ENCODE results near the gene GAD1.

GAD1 gene

DNA sequence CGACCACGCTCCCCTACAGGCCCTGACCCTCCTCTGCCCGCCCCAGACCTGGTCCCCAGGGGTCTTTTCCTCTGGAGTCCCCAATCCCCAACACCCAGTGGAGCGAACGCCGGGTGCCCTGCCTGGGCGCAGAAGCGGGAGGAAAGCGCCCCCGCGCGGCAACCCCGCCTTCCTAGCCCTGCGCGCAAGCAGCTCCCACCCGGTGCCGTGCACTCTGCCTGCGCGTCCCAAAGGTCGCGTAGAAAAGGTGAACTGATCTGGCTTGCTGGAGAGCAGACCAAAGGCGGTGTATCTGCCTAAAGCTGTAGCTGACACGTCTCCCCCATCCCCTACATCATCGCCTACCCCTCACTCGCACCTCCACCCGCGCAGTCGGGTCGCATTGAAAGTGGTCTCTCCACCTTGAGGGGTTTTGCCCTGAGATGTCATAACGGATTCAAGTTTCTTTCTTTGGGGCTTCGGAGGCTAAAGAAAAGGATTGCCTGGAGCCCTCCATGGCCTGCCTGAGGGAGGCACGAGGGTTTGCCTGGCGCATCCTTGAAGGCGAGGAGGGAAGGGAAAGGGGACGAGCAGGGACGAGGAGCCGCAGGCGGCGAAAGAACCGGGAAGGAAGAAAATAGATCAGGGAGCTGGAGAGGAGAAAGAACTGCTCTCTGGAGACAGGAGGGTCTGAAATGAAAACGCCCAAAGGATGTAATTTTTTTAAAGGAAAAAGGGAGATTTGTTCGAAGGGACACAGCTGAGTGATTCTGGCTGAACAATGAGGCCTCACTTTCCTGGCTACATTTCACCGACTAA, 5.8 kb downstream of the GAD1 start:
- Mint-ChIP-seq H3K9me3 (peaks cover 0 to 2% of the 10 kb centered on the region in 2 donors), H3K36me3 (peaks cover 10 to 11% of the 10 kb centered on the region in 2 donors), H3K4me1 (peaks cover 36 to 65% of the 10 kb centered on the region in 2 donors), H3K27ac (peak overlapping the region; percentile 67), H3K4me3 (peak overlapping the region; percentile 66 to 70), H3K27me3 (peaks cover 75 to 95% of the 10 kb centered on the region in 2 donors)
- DNase-seq (no peak), ATAC-seq (replicated peaks) (peak; percentile 48 to 56)

GRCh38 chr2:170823088-170823897, 6.6 kb downstream of the GAD1 start:
- H3K9me3 Mint-ChIP-seq: peaks cover 0 to 2% of the 10 kb centered on the region in 2 donors
- peak; percentile 31 to 36 for ATAC-seq (replicated peaks)
- no peak for DNase-seq

DNA sequence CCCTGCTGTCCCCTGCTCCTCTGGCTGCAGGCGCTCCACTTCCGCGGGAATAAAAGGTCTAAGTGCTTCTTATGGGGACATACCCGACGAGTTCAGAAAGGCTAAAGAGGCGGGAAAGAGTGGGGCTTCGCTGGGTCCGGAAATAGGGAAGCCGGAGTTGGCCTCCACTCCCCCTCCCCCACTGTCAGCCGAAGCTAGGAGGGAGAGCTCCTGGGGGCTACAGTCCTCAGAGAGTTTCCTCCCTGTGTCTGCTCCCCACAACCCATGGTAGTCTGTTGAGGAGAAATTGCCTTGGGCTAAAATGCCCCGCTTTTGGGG, 7.2 kb downstream of the GAD1 start:
- DNase-seq (no peak), ATAC-seq (replicated peaks) (no peak)
- peaks cover 2 to 3% of the 10 kb centered on the region in 2 donors for H3K9me3 Mint-ChIP-seq
- H3K4me3 Mint-ChIP-seq: peak overlapping the region in 1 of 2 donors; percentile 22
- no peak overlapping the region for H3K27ac Mint-ChIP-seq
- peaks cover 10% of the 10 kb centered on the region in 2 donors for H3K36me3 Mint-ChIP-seq
- peaks cover 26 to 53% of the 10 kb centered on the region in 2 donors for H3K4me1 Mint-ChIP-seq
- peaks cover 78 to 95% of the 10 kb centered on the region in 2 donors for H3K27me3 Mint-ChIP-seq

More at GRCh38 chr2:170823088-170823897, 6.6 kb downstream of the GAD1 start:
- Mint-ChIP-seq H3K4me1 (peaks cover 32 to 58% of the 10 kb centered on the region in 2 donors), H3K27ac (peak overlapping the region; percentile 67), H3K4me3 (peak overlapping the region; percentile 10 to 66), H3K27me3 (peaks cover 78 to 95% of the 10 kb centered on the region in 2 donors), H3K36me3 (peaks cover 10 to 11% of the 10 kb centered on the region in 2 donors)

- no peak overlapping the region for H3K27ac Mint-ChIP-seq
- H3K36me3 Mint-ChIP-seq: peaks cover 10 to 13% of the 10 kb centered on the region in 2 donors
- H3K27me3 Mint-ChIP-seq: peaks cover 79 to 95% of the 10 kb centered on the region in 2 donors
- no peak overlapping the region for H3K4me3 Mint-ChIP-seq
- peaks cover 25 to 47% of the 10 kb centered on the region in 2 donors for H3K4me1 Mint-ChIP-seq
- peaks cover 2 to 6% of the 10 kb centered on the region in 2 donors for H3K9me3 Mint-ChIP-seq
- ATAC-seq (replicated peaks): no peak
- no peak for DNase-seq
Observed at GRCh38 chr2:170824526-170825015, 7.9 kb downstream of the GAD1 start.

GRCh38 chr2:170827841-170828532, 11.3 kb downstream of the GAD1 start:
- peaks cover 77 to 90% of the 10 kb centered on the region in 2 donors for H3K27me3 Mint-ChIP-seq
- peaks cover 0 to 6% of the 10 kb centered on the region in 2 donors for H3K36me3 Mint-ChIP-seq
- H3K4me1 Mint-ChIP-seq: peaks cover 1 to 15% of the 10 kb centered on the region in 2 donors
- peaks cover 0 to 6% of the 10 kb centered on the region in 2 donors for H3K9me3 Mint-ChIP-seq
- H3K4me3 Mint-ChIP-seq: no peak overlapping the region
- H3K27ac Mint-ChIP-seq: no peak overlapping the region
- no peak for DNase-seq
- ATAC-seq (replicated peaks): no peak

DNA sequence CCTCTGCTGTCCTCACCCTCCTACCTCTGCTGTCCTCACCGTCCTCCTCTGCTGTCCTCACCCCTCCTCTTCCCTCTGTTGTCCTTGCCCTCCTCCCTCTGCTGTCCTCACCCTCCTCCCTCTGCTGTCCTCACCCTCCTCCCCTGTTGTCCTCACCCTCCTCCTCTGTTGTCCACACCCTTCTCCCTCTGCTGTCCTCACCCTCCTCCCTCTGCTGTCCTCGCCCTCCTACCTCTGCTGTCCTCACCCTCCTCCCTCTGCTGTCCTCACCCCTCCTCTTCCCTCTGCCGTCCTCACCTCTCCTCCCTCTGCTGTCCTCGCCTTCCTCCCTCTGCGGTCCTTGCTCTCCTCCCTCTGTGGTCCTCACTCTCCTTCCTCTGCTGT, 11.8 kb downstream of the GAD1 start:
- Mint-ChIP-seq H3K36me3 (peaks cover 0 to 6% of the 10 kb centered on the region in 2 donors), H3K9me3 (peaks cover 0 to 6% of the 10 kb centered on the region in 2 donors), H3K27ac (no peak overlapping the region), H3K4me3 (no peak overlapping the region), H3K27me3 (peaks cover 77 to 91% of the 10 kb centered on the region in 2 donors), H3K4me1 (peaks cover 1 to 10% of the 10 kb centered on the region in 2 donors)
- no peak for DNase-seq
- no peak for ATAC-seq (replicated peaks)

GRCh38 chr2:170829036-170829435, 12.3 kb downstream of the GAD1 start:
- no peak overlapping the region for H3K27ac Mint-ChIP-seq

DNA sequence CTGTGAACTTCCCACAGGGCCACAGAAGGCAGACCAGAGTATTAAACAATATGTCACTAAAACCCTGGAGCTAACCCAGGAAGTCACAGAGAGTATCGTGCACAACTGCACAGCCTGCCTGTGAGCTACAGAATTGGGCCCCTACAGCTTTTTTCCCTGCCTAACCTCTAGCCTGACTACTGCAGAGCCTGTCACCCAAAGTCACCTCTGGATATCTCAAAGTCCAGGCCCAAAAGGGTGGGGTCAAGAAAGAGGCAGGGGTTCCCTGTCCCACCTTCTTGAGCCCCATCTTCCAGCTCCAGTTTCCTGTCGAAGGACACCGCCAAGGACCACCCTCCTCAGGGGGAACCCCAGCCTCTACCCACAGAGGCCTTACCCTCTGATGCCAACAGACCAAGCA, 13.5 kb downstream of the GAD1 start:
- Mint-ChIP-seq H3K27me3 (peaks cover 62 to 78% of the 10 kb centered on the region in 2 donors), H3K36me3 (peaks cover 0 to 6% of the 10 kb centered on the region in 2 donors), H3K4me3 (no peak overlapping the region)

More at GRCh38 chr2:170829036-170829435, 12.3 kb downstream of the GAD1 start:
- H3K4me3 Mint-ChIP-seq: no peak overlapping the region
- peaks cover 0 to 6% of the 10 kb centered on the region in 2 donors for H3K36me3 Mint-ChIP-seq
- H3K9me3 Mint-ChIP-seq: peaks cover 0 to 6% of the 10 kb centered on the region in 2 donors
- no peak for ATAC-seq (replicated peaks)
- DNase-seq: no peak
- H3K4me1 Mint-ChIP-seq: peaks cover 1 to 5% of the 10 kb centered on the region in 2 donors
- H3K27me3 Mint-ChIP-seq: peaks cover 73 to 86% of the 10 kb centered on the region in 2 donors

GRCh38 chr2:170831115-170831514, 14.4 kb downstream of the GAD1 start:
- peaks cover 0 to 6% of the 10 kb centered on the region in 2 donors for H3K36me3 Mint-ChIP-seq
- DNase-seq (no peak), ATAC-seq (replicated peaks) (no peak)
- no peak overlapping the region for H3K4me3 Mint-ChIP-seq
- peaks cover 0 to 6% of the 10 kb centered on the region in 2 donors for H3K9me3 Mint-ChIP-seq
- H3K4me1 Mint-ChIP-seq: no peaks in the 10 kb centered on the region
- peaks cover 58 to 71% of the 10 kb centered on the region in 2 donors for H3K27me3 Mint-ChIP-seq
- no peak overlapping the region for H3K27ac Mint-ChIP-seq

More for the DNA sequence above, 13.5 kb downstream of the GAD1 start:
- no peak for DNase-seq
- Mint-ChIP-seq H3K27ac (no peak overlapping the region), H3K9me3 (peaks cover 0 to 6% of the 10 kb centered on the region in 2 donors), H3K4me1 (no peaks in the 10 kb centered on the region)
- no peak for ATAC-seq (replicated peaks)

- DNase-seq (no peak), ATAC-seq (replicated peaks) (no peak)
- H3K4me3 Mint-ChIP-seq: no peak overlapping the region
- no peaks in the 10 kb centered on the region for H3K36me3 Mint-ChIP-seq
- no peak overlapping the region for H3K27ac Mint-ChIP-seq
- H3K9me3 Mint-ChIP-seq: no peaks in the 10 kb centered on the region
- no peaks in the 10 kb centered on the region for H3K4me1 Mint-ChIP-seq
- peaks cover 20 to 43% of the 10 kb centered on the region in 2 donors for H3K27me3 Mint-ChIP-seq
Observed at GRCh38 chr2:170836027-170836426, 19.3 kb downstream of the GAD1 start.

DNA sequence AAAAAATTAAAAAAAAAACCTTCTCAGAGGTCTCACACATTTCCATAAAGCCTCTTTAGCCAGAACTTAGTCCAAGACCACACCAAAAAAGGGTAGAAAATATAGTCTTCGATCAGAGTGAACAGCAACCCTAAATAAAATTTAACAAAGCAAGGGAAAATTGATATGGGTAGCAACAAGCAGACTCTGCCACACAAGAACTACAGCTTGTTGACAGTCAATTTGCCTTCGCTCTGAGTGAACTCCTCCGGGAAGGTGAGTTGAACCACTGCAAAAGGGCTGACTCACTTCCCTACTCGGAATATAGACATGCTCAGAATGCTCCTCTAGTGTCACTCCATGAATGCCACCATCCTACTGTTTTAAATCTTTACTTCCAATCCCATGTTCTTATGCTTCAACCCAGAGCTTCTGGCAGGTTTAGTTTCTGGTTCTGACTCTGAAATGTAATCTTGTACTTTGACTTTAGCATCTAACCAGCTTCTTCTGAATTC, 24.1 kb downstream of the GAD1 start:
- peaks cover 0 to 5% of the 10 kb centered on the region in 2 donors for H3K4me1 Mint-ChIP-seq

DNA sequence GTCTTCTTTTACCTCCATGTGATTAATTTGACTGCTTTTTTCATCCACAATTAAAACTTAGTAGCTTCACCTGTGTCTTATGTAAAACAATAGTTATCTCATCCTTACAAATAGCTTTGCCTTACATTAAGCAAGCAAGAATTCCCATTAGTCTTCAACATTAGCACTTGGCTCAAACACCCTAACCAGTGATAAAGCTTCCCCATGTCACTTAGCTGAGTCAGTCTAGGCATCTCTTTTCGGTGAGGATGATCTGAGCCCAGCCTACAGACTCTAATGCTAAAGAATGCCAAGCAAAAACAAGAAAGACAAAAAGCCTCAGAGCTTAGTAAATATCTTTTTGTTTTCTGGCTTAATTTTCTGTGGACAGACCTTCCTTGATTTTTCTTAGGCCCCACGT, 26.1 kb downstream of the GAD1 start:
- Mint-ChIP-seq H3K4me3 (no peak overlapping the region), H3K27me3 (peaks cover 18 to 20% of the 10 kb centered on the region in 2 donors)
- ATAC-seq (replicated peaks): no peak

More for the DNA sequence above, 24.1 kb downstream of the GAD1 start:
- H3K27me3 Mint-ChIP-seq: peaks cover 21 to 22% of the 10 kb centered on the region in 2 donors
- ATAC-seq (replicated peaks) (no peak), DNase-seq (no peak)
- H3K4me3 Mint-ChIP-seq: no peak overlapping the region
- no peaks in the 10 kb centered on the region for H3K9me3 Mint-ChIP-seq
- H3K36me3 Mint-ChIP-seq: no peaks in the 10 kb centered on the region
- H3K27ac Mint-ChIP-seq: no peak overlapping the region

DNA sequence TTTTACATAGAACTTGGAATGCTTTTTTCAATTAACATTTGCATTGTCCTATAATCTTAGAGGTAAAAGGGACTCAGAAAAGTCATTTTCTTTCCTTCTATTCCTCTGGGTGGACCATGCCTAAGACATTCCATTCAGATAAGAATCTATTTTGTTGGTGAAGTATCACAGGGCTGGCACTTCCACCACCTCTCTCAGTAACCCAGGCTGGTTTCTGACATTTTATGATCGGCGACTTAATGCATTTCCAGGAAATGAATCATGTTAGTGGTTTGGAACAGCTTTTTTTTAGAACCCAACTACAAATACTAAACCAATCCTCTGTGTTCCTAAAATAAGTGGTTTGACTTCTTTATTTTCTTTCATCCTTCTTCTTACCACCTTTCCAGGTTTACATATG, 27.0 kb downstream of the GAD1 start:
- no peaks in the 10 kb centered on the region for H3K9me3 Mint-ChIP-seq
- no peaks in the 10 kb centered on the region for H3K36me3 Mint-ChIP-seq
- ATAC-seq (replicated peaks) (no peak), DNase-seq (no peak)
- H3K27ac Mint-ChIP-seq: no peak overlapping the region
- H3K27me3 Mint-ChIP-seq: peaks cover 11 to 18% of the 10 kb centered on the region in 2 donors
- no peak overlapping the region for H3K4me3 Mint-ChIP-seq
- H3K4me1 Mint-ChIP-seq: peaks cover 0 to 5% of the 10 kb centered on the region in 2 donors

More for the DNA sequence above, 26.1 kb downstream of the GAD1 start:
- Mint-ChIP-seq H3K36me3 (no peaks in the 10 kb centered on the region), H3K9me3 (no peaks in the 10 kb centered on the region), H3K27ac (no peak overlapping the region), H3K4me1 (peaks cover 0 to 5% of the 10 kb centered on the region in 2 donors)
- DNase-seq: no peak
